A172 (cell line): Measurements from ENCODE around the gene ABHD14A. TPM values are rescaled to one million over a fixed set of nuclear protein-coding genes. Genes with fewer than 3 reads are reported as not detected.

ENCODE experiments used
- DNase-seq: peaks from one replicate; pipeline ENCODE4 v3.0.0-alpha.2; 2015; ENCODE audit warnings: low spot score
- total RNA-seq: library from RNA; depleted of rRNA; stranded (reverse); fragments of >200 nt; shearing (Covaris generic); gene quantifications from 2 replicates; pipeline ENCODE4 v1.2.3, GENCODE V29; 2014

The ABHD14A gene
- total RNA-seq, 1 experiment from 2014 or later: 10.2 TPM

GRCh38 chr3:51940648-51941462 is 34.0 kb upstream of the ABHD14A start:
- no peak for DNase-seq

GRCh38 chr3:51941463-51941797 is 33.4 kb upstream of the ABHD14A start:
- DNase-seq: no peak

- peak; percentile 99 for DNase-seq
Observed at GRCh38 chr3:51941798-51942602, 32.9 kb upstream of the ABHD14A start, which contains the start of the genes PARP3 and RRP9. TSS of gene PARP3 (plus strand) at chr3:51942363. CDS start at chr3:51943356, 993 bp downstream. TSS of gene RRP9 (minus strand) at chr3:51941904. CDS start at chr3:51941867, 37 bp downstream.

DNA sequence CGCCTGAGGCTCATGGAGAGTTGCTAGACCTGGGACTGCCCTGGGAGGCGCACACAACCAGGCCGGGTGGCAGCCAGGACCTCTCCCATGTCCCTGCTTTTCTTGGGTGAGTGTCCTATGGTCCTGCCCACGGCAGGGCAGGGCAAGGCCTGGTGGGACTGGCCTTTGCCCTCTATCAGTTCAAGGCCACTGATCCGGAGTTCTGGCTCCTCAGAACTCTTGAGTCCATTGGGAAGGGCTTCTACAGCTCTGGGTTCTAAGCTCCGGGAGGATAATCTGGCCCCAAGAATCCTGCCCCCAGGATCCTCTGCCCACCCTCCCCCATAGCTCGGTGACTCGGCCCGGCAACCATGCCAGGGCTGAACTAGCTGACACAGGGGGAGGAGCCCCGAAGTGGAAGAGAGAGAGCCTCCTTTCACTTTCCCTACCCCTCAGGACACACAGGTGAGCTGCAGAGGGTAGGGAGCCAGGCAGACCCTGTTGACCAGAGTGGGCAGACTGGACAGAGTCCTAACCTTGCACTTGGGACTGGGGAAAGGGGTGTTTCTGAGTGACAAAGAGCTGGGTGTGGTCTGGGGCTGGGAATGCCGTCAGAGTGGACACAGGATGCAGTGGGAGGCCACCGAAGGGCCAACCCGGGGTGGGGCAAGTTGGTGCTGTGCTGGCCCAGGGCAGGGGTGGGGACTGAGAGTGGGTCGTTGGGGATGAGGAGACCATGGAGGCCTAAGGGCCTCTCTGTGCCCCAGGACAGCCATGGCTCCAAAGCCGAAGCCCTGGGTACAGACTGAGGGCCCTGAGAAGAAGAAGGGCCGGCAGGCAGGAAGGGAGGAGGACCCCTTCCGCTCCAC is 32.0 kb upstream of the ABHD14A start:
- peak; percentile 84 for DNase-seq

GRCh38 chr3:51943451-51944391 is 31.1 kb upstream of the ABHD14A start:
- DNase-seq: no peak

- no peak for DNase-seq
Observed at GRCh38 chr3:51944451-51945021, 30.3 kb upstream of the ABHD14A start.

DNA sequence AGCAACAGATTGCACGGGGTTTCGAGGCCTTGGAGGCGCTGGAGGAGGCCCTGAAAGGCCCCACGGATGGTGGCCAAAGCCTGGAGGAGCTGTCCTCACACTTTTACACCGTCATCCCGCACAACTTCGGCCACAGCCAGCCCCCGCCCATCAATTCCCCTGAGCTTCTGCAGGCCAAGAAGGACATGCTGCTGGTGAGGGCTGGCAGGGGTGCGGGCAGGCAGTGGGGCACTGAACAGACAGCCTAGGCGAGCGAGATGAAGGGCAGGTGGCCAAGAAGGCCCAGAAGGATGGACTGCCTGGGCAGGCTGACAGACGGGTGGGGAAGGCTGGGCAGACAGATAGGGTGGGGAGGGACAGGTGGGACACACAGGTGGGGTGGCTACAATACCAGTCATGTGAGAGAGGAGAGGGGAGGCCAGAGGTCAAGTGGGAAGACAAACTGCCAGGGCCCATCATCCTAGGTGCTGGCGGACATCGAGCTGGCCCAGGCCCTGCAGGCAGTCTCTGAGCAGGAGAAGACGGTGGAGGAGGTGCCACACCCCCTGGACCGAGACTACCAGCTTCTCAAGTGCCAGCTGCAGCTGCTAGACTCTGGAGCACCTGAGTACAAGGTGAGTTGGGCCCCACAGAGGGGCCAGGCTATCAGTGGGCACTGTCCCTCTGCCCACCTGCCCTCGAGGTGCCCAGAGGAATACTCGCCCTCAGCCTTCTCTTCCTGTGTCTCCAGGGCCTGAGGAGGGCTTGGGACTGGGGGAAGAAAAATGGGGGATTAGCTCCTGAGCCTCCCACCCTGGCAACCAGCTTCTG is 29.6 kb upstream of the ABHD14A start:
- no peak for DNase-seq

- DNase-seq: no peak
Observed at GRCh38 chr3:51945926-51946705, 28.7 kb upstream of the ABHD14A start.

GRCh38 chr3:51946796-51947195 is 28.1 kb upstream of the ABHD14A start:
- no peak for DNase-seq

DNA sequence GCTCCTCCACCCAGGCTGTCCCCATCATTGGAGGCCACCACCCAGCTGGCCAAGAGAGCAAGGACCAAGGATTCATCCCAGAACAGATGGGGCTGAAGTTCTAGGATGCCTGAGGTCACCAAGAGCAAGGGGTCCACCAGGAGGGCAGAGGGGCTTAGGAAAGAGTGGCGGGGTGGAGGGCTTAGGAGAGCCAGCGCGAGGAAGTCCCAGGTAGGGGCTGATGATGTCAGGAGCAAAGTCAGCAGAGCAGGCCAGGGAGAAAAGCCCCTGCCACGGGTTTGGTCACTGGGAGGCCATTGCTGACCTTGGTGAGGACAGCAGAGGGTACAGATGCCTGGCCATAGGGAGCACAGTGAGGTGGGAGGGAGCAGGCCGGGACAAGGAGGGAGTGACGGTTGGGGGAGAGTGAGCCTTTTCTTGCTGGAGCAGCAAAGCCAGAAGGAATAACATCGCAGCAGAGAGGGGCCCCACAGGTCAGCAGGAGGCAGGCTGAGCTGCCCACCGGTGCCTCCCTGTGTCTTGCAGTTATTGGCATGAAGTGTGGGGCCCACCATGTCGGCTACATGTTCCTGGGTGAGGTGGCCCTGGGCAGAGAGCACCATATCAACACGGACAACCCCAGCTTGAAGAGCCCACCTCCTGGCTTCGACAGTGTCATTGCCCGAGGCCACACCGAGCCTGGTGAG is 27.5 kb upstream of the ABHD14A start:
- DNase-seq: no peak

GRCh38 chr3:51948016-51948580 is 26.8 kb upstream of the ABHD14A start:
- DNase-seq: no peak

DNA sequence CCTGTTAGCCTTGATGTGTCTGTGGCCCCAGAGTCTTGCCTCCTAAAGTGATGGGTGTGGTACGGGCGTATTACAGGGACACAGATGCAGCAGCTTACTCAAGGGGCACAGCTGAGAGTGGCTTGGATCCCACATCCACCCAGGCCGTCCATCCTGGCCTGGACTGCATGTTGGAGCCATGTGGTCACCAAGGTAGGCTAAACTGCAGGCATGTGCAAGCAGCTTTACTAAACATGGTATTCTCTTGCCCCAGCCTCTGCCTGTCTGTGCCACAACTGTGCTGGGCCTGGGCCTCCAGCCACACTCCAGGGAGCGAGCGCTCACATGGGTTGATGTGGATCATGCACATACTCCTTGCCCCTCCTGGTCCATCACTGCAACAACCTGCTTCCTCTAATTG is 25.7 kb upstream of the ABHD14A start:
- no peak for DNase-seq

GRCh38 chr3:51950899-51951298 is 24.0 kb upstream of the ABHD14A start:
- DNase-seq: no peak

DNA sequence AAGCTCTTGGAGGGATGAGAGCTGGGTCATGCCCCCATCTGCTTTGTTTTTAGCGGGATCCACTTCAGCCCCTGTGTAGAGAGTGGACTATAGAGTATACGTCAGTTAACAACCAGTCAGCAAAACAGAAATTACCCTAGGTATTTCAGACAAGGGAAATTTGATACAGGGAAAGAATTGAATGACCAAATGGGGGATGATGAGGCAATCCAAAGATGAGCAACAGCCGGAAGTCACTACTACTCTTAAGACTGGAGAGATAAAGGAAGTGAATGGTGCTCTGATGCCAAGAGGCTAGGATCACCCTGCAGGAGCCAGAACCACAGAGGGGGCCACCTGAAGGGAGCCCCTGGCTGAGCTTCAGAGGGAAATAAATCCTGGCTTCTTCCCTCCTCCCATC is 21.4 kb upstream of the ABHD14A start:
- DNase-seq: peak; percentile 37

GRCh38 chr3:51954105-51954504 is 20.8 kb upstream of the ABHD14A start:
- no peak for DNase-seq

- DNase-seq: no peak
Observed at GRCh38 chr3:51954713-51955112, 20.2 kb upstream of the ABHD14A start.

GRCh38 chr3:51955175-51955892 is 19.5 kb upstream of the ABHD14A start, which contains the start of gene GPR62:
TSS of gene GPR62 (plus strand) at chr3:51955381. CDS start at chr3:51955653, 272 bp downstream.
- DNase-seq: no peak
